ENCODE measurements around the gene MELTF. TPM values are rescaled to one million over a fixed set of nuclear protein-coding genes. Genes with fewer than 3 reads are reported as not detected.

MELTF gene
- total and polyA plus RNA-seq, 2 donors (not counting 1 experiment from before 2014, with no cell fraction given): 0.13 to 2.9 TPM

GRCh38 chr3:197002701-197003454 is 26.7 kb downstream of the MELTF start:
- no peak overlapping the region for H3K4me3 Mint-ChIP-seq

More at GRCh38 chr3:197002701-197003454, 26.7 kb downstream of the MELTF start:
- Histone ChIP-seq H4K20me1 (ENCODE audit: control insufficient read depth, insufficient read depth, low read length, poor library complexity, severe bottlenecking) (no peaks in the 10 kb centered on the region), H2AFZ (ENCODE audit: insufficient read depth, low read depth, low read length, poor library complexity, severe bottlenecking) (peak overlapping the region; percentile 89), H3K27me3 (replicated peaks in 1 of 4; ENCODE audit: control extremely low read depth in 1 of 4, control insufficient read depth in 3 of 4, insufficient read depth in 4 of 4, low read length in 3 of 4) (peaks cover 0 to 10% (median 4%) of the 10 kb centered on the region in 4 experiments), H3K9me3 (ENCODE audit: control extremely low read depth in 1 of 3, control insufficient read depth in 2 of 3, insufficient read depth in 1 of 3, low read length in 2 of 3) (peaks cover 0 to 10% (median 0%) of the 10 kb centered on the region in 3 donors), H3K4me2 (replicated peaks; ENCODE audit: low read depth, low read length, poor library complexity, severe bottlenecking) (peak overlapping the region; percentile 96), H3K79me2 (ENCODE audit: control insufficient read depth, insufficient read depth, low read length) (no peaks in the 10 kb centered on the region), H3K36me3 (replicated peaks in 1 of 2; ENCODE audit: control extremely low read depth in 1 of 2, control insufficient read depth in 1 of 2, extremely low read depth in 1 of 2, insufficient read depth in 2 of 2, low read length in 1 of 2) (no peaks in the 10 kb centered on the region), H3K27ac (ENCODE audit: low read length in 2 of 2) (no peak overlapping the region), H3K4me3 (ENCODE audit: control extremely low read depth in 1 of 5, extremely low read depth in 1 of 5, insufficient read depth in 1 of 5, low read depth in 2 of 5, low read length in 4 of 5) (peak overlapping the region in 3 of 5 experiments; percentile 56 to 59 (median 58)), H3K4me1 (ENCODE audit: control insufficient read depth in 2 of 2, insufficient read depth in 2 of 2, low read length in 2 of 2) (peaks cover 7 to 13% of the 10 kb centered on the region in 2 donors), H3K9ac (ENCODE audit: low read length) (peak overlapping the region; percentile 66)
- Mint-ChIP-seq H3K9me3 (ENCODE audit: insufficient read depth) (no peaks in the 10 kb centered on the region), H3K27me3 (peaks cover 15% of the 10 kb centered on the region), H3K4me1 (peaks cover 15% of the 10 kb centered on the region), H3K27ac (no peak overlapping the region)
- ChIA-PET POLR2A (interaction anchor here (0.7 to 2.9 kb wide), 2 partner anchors 20 to 27 kb away, joined by 4 to 13 read pairs; partner anchors contain the start of gene MELTF), CTCF (interaction anchor here (0.7 to 7.2 kb wide), 10 partner anchors 9 to 189 kb away, joined by 3 to 64 read pairs (median 6); partner anchors contain the start of genes MELTF and NCBP2)
- DNase-seq (peak; percentile 89), ATAC-seq (ENCODE audit: low read depth) (peak; percentile 81)
- under 1% methylated on average over 111 of the region's 113 CpGs for WGBS (ENCODE audit: insufficient coverage)
- intact Hi-C loops (cut with micrococcal nuclease): loop anchor here (1.0 to 2.0 kb wide), 3 partner anchors 24 to 184 kb away; partner anchors contain the start of gene MELTF
- TF ChIP-seq CTCF (IDR thresholded peaks at IDR 0.05) (peak; percentile 75), EZH2 (IDR thresholded peaks at IDR 0.05; ENCODE audit: borderline replicate concordance, insufficient read depth, low read depth, low read length, poor library complexity, severe bottlenecking) (no peak)
